ENCODE data around the gene C3orf18. TPM values are rescaled to one million over a fixed set of nuclear protein-coding genes. Genes with fewer than 3 reads are reported as not detected.

Gene C3orf18
- total and polyA plus RNA-seq, 8 donors, result 4.9 to 75.0 (median 8.2) TPM; not detected in 1

DNA sequence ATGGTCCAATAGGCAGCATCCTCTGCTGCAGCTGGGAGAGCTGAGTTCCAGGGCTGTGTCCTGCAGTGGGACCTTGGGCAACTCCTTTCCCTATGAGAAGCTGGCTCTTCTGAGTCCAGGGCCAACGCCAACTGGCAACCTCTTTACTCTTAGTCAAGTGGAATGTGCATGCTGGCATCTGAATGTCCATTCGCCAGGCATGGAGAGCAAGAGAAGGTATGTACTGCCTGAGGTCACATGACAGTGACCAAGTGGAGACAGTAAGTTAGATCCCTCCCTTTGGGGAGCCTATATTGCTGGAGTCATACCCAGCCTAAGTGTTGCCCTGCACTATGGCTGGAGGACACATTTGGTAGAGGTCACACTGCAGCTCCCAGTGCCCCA, 13.9 kb upstream of the C3orf18 start:
- Histone ChIP-seq H3K27me3 (no peaks in the 10 kb centered on the region), H3K4me3 (no peak overlapping the region), H3K9me3 (no peaks in the 10 kb centered on the region), H3K27ac (peak overlapping the region in 1 of 5 donors; percentile 52), H3K36me3 (peaks cover 8 to 87% (median 78%) of the 10 kb centered on the region in 4 donors), H3K4me1 (no peaks in the 10 kb centered on the region)
- no peak for DNase-seq
- 88 to 96% (median 94%) methylated on average over 2 of the region's 2 CpGs for WGBS, 5 donors
- intact Hi-C loops (cut with DNase I; ENCODE audit: low total_unique reads), result no loop called here
- TF ChIP-seq POLR2A (IDR thresholded peaks at IDR 0.05), result no peak
- TF ChIP-seq POLR2AphosphoS5 (IDR thresholded peaks at IDR 0.05), result no peak
- TF ChIP-seq, protein P1, sequence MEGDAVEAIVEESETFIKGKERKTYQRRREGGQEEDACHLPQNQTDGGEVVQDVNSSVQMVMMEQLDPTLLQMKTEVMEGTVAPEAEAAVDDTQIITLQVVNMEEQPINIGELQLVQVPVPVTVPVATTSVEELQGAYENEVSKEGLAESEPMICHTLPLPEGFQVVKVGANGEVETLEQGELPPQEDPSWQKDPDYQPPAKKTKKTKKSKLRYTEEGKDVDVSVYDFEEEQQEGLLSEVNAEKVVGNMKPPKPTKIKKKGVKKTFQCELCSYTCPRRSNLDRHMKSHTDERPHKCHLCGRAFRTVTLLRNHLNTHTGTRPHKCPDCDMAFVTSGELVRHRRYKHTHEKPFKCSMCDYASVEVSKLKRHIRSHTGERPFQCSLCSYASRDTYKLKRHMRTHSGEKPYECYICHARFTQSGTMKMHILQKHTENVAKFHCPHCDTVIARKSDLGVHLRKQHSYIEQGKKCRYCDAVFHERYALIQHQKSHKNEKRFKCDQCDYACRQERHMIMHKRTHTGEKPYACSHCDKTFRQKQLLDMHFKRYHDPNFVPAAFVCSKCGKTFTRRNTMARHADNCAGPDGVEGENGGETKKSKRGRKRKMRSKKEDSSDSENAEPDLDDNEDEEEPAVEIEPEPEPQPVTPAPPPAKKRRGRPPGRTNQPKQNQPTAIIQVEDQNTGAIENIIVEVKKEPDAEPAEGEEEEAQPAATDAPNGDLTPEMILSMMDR (IDR thresholded peaks at IDR 0.05), result no peak
- TF ChIP-seq EP300 (IDR thresholded peaks at IDR 0.05), result no peak

DNA sequence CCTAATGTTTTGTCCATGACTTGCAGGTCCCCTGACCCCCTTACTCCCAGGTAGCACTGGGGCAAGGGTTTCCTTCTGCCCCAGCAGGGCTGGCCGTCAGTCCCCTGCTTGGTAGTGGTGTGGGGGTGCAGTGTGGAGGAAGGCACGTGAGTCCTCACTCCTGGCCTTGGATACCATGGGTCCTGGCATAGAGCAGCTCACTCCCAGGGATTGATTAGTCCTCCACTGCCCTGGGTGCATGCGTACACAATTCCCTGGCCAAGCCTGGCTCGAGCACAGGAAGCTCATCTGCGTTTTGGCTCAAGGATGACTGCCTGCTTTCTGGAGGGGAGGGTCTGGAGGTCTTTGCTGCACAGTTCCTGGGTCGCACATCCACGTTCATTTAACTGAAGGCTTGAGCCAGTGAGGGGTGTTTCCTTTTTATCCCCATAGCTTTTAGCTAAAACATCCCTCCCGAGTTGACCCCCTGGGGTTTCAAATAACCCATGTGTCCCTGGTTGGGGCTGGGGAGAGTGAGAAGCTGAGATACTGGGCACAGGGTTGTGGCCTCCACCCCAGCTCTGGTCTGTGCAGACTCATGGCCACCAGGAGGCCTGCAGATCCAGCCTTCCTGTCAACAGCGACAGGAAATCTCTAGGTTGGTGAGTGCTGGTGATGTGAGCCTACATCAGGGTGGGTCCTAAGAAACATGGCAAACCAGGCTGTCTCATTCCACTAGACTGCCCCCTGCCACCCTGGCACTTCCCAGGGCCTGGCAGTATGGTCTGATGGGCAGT, 13.3 kb upstream of the C3orf18 start:
- 54 to 86% (median 81%) methylated on average over 5 to 9 of the region's 9 CpGs for WGBS, 5 donors
- TF ChIP-seq POLR2AphosphoS5 (IDR thresholded peaks at IDR 0.05), result no peak
- no peak for TF ChIP-seq POLR2A (IDR thresholded peaks at IDR 0.05)
- H3K9me3 ChIP-seq, result no peaks in the 10 kb centered on the region
- no peak overlapping the region for H3K4me3 ChIP-seq
- DNase-seq, result no peak
- peaks cover 8 to 92% (median 84%) of the 10 kb centered on the region in 4 donors for H3K36me3 ChIP-seq
- intact Hi-C loops (cut with DNase I; ENCODE audit: low total_unique reads), result no loop called here
- no peak overlapping the region for H3K27ac ChIP-seq
- H3K4me1 ChIP-seq, result no peaks in the 10 kb centered on the region
- H3K27me3 ChIP-seq, result no peaks in the 10 kb centered on the region

DNA sequence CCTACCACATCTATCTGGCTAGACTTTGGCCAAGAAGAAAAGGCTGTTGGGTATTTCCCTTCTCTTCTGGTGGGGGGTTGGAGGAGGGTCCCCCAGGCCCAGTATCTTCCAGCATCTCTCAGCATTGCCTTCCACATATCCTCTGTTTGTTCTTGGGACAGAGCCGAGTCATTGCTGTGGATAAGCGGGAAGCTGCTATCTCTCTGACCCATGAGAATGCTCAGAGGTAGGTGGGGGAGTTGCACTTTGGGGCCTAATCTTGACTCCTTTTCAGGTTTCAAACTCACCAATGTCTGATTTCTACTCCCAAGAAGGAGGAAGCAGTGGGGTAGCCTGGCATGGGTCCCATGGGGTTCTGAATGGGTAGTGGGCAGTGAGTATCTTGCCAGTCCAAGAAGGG, 9.8 kb upstream of the C3orf18 start:
- Histone ChIP-seq H3K36me3 (peaks cover 13 to 92% (median 80%) of the 10 kb centered on the region in 4 donors), H3K4me3 (no peak overlapping the region), H3K4me1 (peaks cover 0 to 10% (median 3%) of the 10 kb centered on the region in 4 donors), H3K27me3 (no peaks in the 10 kb centered on the region), H3K9me3 (no peaks in the 10 kb centered on the region), H3K27ac (no peak overlapping the region)
- no peak for DNase-seq
- WGBS, 5 donors, result 60 to 96% (median 93%) methylated on average over 2 of the region's 2 CpGs
- no peak for TF ChIP-seq POLR2AphosphoS5 (IDR thresholded peaks at IDR 0.05)
- intact Hi-C loops (cut with DNase I; ENCODE audit: low total_unique reads), result no loop called here

DNA sequence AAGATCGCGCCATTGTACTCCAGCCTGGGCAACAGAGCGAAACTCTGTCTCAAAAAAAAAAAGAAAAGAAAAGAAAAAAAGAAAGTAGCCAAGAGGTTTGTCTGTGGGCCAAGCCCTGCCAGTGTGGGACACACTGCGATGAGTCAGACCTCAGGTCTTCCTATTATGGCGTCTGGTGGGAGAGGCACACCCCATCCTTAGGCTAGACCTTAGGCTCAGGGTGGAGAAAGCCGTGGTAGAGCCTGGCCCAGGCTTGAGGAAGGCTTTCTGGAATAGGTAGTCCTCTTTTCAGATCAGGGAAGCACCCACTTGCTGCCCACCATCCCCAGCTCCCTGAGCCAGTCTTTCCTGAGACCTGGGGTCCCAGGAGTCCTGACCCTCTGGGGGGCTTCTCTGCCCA, 7.8 kb upstream of the C3orf18 start:
- peaks cover 13 to 72% (median 61%) of the 10 kb centered on the region in 4 donors for H3K36me3 ChIP-seq
- H3K27ac ChIP-seq, result no peak overlapping the region
- no peak for DNase-seq
- TF ChIP-seq EP300 (IDR thresholded peaks at IDR 0.05) (no peak), POLR2A (IDR thresholded peaks at IDR 0.05) (no peak), POLR2AphosphoS5 (IDR thresholded peaks at IDR 0.05) (no peak)
- TF ChIP-seq, protein P1 (IDR thresholded peaks at IDR 0.05), result no peak
- no peaks in the 10 kb centered on the region for H3K9me3 ChIP-seq
- no peak overlapping the region for H3K4me3 ChIP-seq
- no peaks in the 10 kb centered on the region for H3K27me3 ChIP-seq
- H3K4me1 ChIP-seq, result peaks cover 7 to 26% (median 11%) of the 10 kb centered on the region in 4 donors
- WGBS, 5 donors, result 86 to 93% (median 90%) methylated on average over 6 of the region's 6 CpGs
- intact Hi-C loops (cut with DNase I; ENCODE audit: low total_unique reads), result no loop called here

DNA sequence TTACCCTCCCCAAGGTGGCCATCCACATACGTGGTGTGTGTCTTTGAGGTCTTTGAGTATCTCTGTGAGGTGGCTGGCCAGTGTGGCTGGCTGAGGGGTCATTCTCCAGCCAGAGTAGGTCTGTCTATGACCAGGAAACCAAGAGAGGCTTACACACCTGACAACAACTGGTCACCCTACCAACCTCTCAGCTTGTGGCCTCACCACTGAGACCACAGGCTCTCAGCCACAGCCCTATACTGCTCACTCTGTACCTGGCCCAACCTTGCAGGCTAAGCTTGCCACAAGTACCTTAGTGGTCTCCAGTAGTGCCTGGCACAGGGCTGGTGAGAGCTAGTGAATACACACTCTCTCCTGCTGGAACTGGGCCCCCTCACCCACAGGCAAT, 6.9 kb upstream of the C3orf18 start:
- Histone ChIP-seq H3K27me3 (no peaks in the 10 kb centered on the region), H3K27ac (peak overlapping the region in 1 of 5 donors; percentile 14), H3K4me3 (no peak overlapping the region), H3K4me1 (peaks cover 13 to 33% (median 20%) of the 10 kb centered on the region in 4 donors), H3K9me3 (no peaks in the 10 kb centered on the region), H3K36me3 (peaks cover 13 to 63% (median 51%) of the 10 kb centered on the region in 4 donors)
- DNase-seq, result no peak
- WGBS, 5 donors, result 68 to 90% (median 73%) methylated on average over 1 of the region's 1 CpG
- TF ChIP-seq POLR2A (IDR thresholded peaks at IDR 0.05) (no peak), POLR2AphosphoS5 (IDR thresholded peaks at IDR 0.05) (no peak), EP300 (IDR thresholded peaks at IDR 0.05) (no peak)
- TF ChIP-seq, protein P1 (IDR thresholded peaks at IDR 0.05), result no peak
- intact Hi-C loops (cut with DNase I; ENCODE audit: low total_unique reads), result loop anchor here (5.0 kb wide), 1 partner anchor 38 kb away; the partner anchor contains the start of gene CISH
